B cell (primary cell): ENCODE data around the gene COL25A1. TPM values are rescaled to one million over a fixed set of nuclear protein-coding genes. Genes with fewer than 3 reads are reported as not detected.

Source experiments
- ATAC-seq: fragments of 200-7000 bp; cut with Tn5 transposase; one replicate; pipeline ENCODE4 v1.10.0; 2021; ENCODE audit warnings: low read depth, mild to moderate bottlenecking, moderate number of reproducible peaks, moderate library complexity
- CTCF ChIA-PET: fragments of 350-600 bp; sonication (Branson Sonifier 250); formaldehyde crosslinking; loops from one replicate; lab custom pipeline; 2021; ENCODE audit warnings: antibody characterized with exemption, inconsistent platforms; lab: Charles Lee
- POLR2A ChIA-PET: fragments of 350-600 bp; sonication (Branson Sonifier 250); formaldehyde crosslinking; loops from one replicate; lab custom pipeline; 2021; ENCODE audit warnings: antibody characterized with exemption; lab: Charles Lee
- DNase-seq: peaks from one replicate; pipeline ENCODE4 v3.0.0; 2013
- H2AFZ ChIP-seq: 2 replicates; pipeline ENCODE4 v1.6.1; 2012; ENCODE audit warnings: mild to moderate bottlenecking, low read depth, low read length; ENCODE audit not compliant: insufficient read depth, poor library complexity, severe bottlenecking
- H3K27ac ChIP-seq, 2 donors: 1 replicate in 1 of 2; 2 replicates in 1 of 2; pipeline ENCODE4 v1.5.1; 2012 to 2013; ENCODE audit warnings: low read length in 2 of 2, mild to moderate bottlenecking in 2 of 2, moderate library complexity in 1 of 2
- H3K27me3 ChIP-seq, 4 experiments: fragments of 200-600 bp in 1 of 4; sonication (generic) in 1 of 4; replicated peaks in 1 of 4; 1 replicate in 2 of 4; 2 replicates in 2 of 4; pipeline versions ENCODE4 v1.6.1 to v1.7.0; 2013 to 2016; ENCODE audit warnings: low read length in 3 of 4, mild to moderate bottlenecking in 2 of 4, mixed read lengths in 1 of 4, moderate library complexity in 1 of 4; ENCODE audit not compliant: insufficient read depth in 4 of 4, control insufficient read depth in 3 of 4; ENCODE audit errors: control extremely low read depth in 1 of 4
- H3K36me3 ChIP-seq, 2 experiments: replicated peaks in 1 of 2; 1 replicate in 1 of 2; 2 replicates in 1 of 2; pipeline versions ENCODE4 v1.6.1 to v1.7.1; 2013; ENCODE audit warnings: low read length in 1 of 2; ENCODE audit not compliant: insufficient read depth in 2 of 2, control insufficient read depth in 1 of 2; ENCODE audit errors: control extremely low read depth in 1 of 2, extremely low read depth in 1 of 2
- H3K4me1 ChIP-seq, 2 donors: fragments of 200-600 bp in 1 of 2; sonication (generic) in 1 of 2; 1 replicate in 1 of 2; 2 replicates in 1 of 2; pipeline versions ENCODE4 v1.5.1 to v1.6.1; 2013 to 2017; ENCODE audit warnings: low read length in 2 of 2; ENCODE audit not compliant: control insufficient read depth in 2 of 2, insufficient read depth in 2 of 2
- H3K4me2 ChIP-seq: replicated peaks from 2 replicates; pipeline ENCODE3; 2012; ENCODE audit warnings: mild to moderate bottlenecking, low read depth, low read length; ENCODE audit not compliant: poor library complexity, severe bottlenecking
- H3K4me3 ChIP-seq, 5 experiments: fragments of 200-600 bp in 1 of 5; sonication (generic) in 1 of 5; 1 replicate in 3 of 5; 2 replicates in 2 of 5; pipeline versions ENCODE4 v1.5.1 to v1.7.0; 2011 to 2016; ENCODE audit warnings: low read length in 4 of 5, mild to moderate bottlenecking in 4 of 5, low read depth in 2 of 5, control low read depth in 1 of 5, moderate library complexity in 1 of 5; ENCODE audit not compliant: insufficient read depth in 1 of 5; ENCODE audit errors: control extremely low read depth in 1 of 5, extremely low read depth in 1 of 5
- H3K79me2 ChIP-seq: fragments of 200-600 bp; sonication (generic); one replicate; pipeline ENCODE4 v1.6.0; 2016; ENCODE audit warnings: low read length; ENCODE audit not compliant: control insufficient read depth, insufficient read depth
- H3K9ac ChIP-seq: fragments of 200-600 bp; sonication (generic); 2 replicates; pipeline ENCODE4 v1.6.1; 2017; ENCODE audit warnings: mild to moderate bottlenecking, low read length, moderate library complexity
- H3K9me3 ChIP-seq, 3 donors: one replicate each; pipeline versions ENCODE4 v1.6.1 to v1.7.1; 2013; ENCODE audit warnings: low read length in 2 of 3; ENCODE audit not compliant: control insufficient read depth in 2 of 3, insufficient read depth in 1 of 3; ENCODE audit errors: control extremely low read depth in 1 of 3
- H4K20me1 ChIP-seq: 2 replicates; pipeline ENCODE4 v1.6.0; 2012; ENCODE audit warnings: mild to moderate bottlenecking, low read length; ENCODE audit not compliant: insufficient read depth, control insufficient read depth, poor library complexity, severe bottlenecking
- H3K27ac Mint-ChIP-seq: one replicate; pipeline ENCODE4 v1.8.0; 2021; ENCODE audit warnings: mixed read lengths
- H3K27me3 Mint-ChIP-seq: one replicate; pipeline ENCODE4 v1.8.0; 2021; ENCODE audit warnings: mixed read lengths
- H3K4me1 Mint-ChIP-seq: one replicate; pipeline ENCODE4 v1.8.0; 2021; ENCODE audit warnings: mixed read lengths
- H3K4me3 Mint-ChIP-seq: one replicate; pipeline ENCODE4 v1.8.0; 2021; ENCODE audit warnings: mixed read lengths
- H3K9me3 Mint-ChIP-seq: one replicate; pipeline ENCODE4 v1.8.0; 2022; ENCODE audit warnings: mixed read lengths; ENCODE audit not compliant: insufficient read depth
- CTCF ChIP-seq: fragments of 200-600 bp; IDR thresholded peaks from one replicate; pipeline ENCODE4 v1.8.0; 2022; ENCODE audit warnings: antibody characterized with exemption, mild to moderate bottlenecking
- EZH2 ChIP-seq: IDR thresholded peaks from 2 replicates; pipeline ENCODE4 v1.6.1; 2012; ENCODE audit warnings: borderline replicate concordance, low read depth, mild to moderate bottlenecking, moderate library complexity, low read length; ENCODE audit not compliant: insufficient read depth, poor library complexity, severe bottlenecking
- WGBS: methylation state at CpG from one replicate; pipeline ENCODE4 v1.1.5; 2013; ENCODE audit warnings: missing lambda C conversion rate; ENCODE audit not compliant: insufficient coverage; 5-methylcytosine and 5-hydroxymethylcytosine counted together
- intact Hi-C: fragments of 100-400 bp; cut with micrococcal nuclease; formaldehyde crosslinking; loops from one replicate; pipeline ENCODE4 v1.10.0; 2022
- polyA plus RNA-seq: library from polyadenylated mRNA; depleted of rRNA; stranded (reverse); fragments of >200 nt; gene quantifications from 2 replicates; pipeline ENCODE4 v1.2.3, GENCODE V29; 2012
- total RNA-seq, 2 donors: library from RNA; stranded (reverse); fragments of 120-200 nt in 1 of 2; gene quantifications; 1 replicate in 1 of 2; 2 replicates in 1 of 2; pipeline versions ENCODE4 v1.2.3 to v1.2.4, GENCODE V29; 2013 to 2022

Gene COL25A1
- total and polyA plus RNA-seq, 2 donors (not counting 1 experiment from before 2014, with no cell fraction given): not detected

GRCh38 chr4:108972613-108973283, 329.7 kb downstream of the COL25A1 start:
- CTCF ChIA-PET: no interaction called here
- no peak overlapping the region for H3K4me3 Mint-ChIP-seq
- TF ChIP-seq EZH2 (no peak), CTCF (no peak)
- Histone ChIP-seq H3K4me3 (no peak overlapping the region), H3K4me1 (no peaks in the 10 kb centered on the region), H3K27me3 (no peaks in the 10 kb centered on the region), H2AFZ (no peak overlapping the region), H3K9ac (no peak overlapping the region), H3K36me3 (no peaks in the 10 kb centered on the region), H3K4me2 (no peak overlapping the region), H4K20me1 (no peaks in the 10 kb centered on the region), H3K79me2 (no peaks in the 10 kb centered on the region), H3K9me3 (no peaks in the 10 kb centered on the region), H3K27ac (no peak overlapping the region)
- POLR2A ChIA-PET: no interaction called here
- H3K27ac Mint-ChIP-seq: no peak overlapping the region
- DNase-seq (no peak), ATAC-seq (no peak)
- H3K27me3 Mint-ChIP-seq: no peaks in the 10 kb centered on the region
- H3K4me1 Mint-ChIP-seq: no peaks in the 10 kb centered on the region
- intact Hi-C loops: no loop called here
- H3K9me3 Mint-ChIP-seq: no peaks in the 10 kb centered on the region
- WGBS: 100% methylated on average over 1 of the region's 5 CpGs

- H3K9me3 Mint-ChIP-seq: no peaks in the 10 kb centered on the region
- ChIA-PET POLR2A (no interaction called here), CTCF (no interaction called here)
- H3K4me3 ChIP-seq: no peak overlapping the region
- H3K4me2 ChIP-seq: no peak overlapping the region
- no peaks in the 10 kb centered on the region for H3K27me3 Mint-ChIP-seq
- no peaks in the 10 kb centered on the region for H4K20me1 ChIP-seq
- H3K36me3 ChIP-seq: no peaks in the 10 kb centered on the region
- H3K27ac ChIP-seq: no peak overlapping the region
- H3K27me3 ChIP-seq: no peaks in the 10 kb centered on the region
- no peak overlapping the region for H2AFZ ChIP-seq
- intact Hi-C loops: no loop called here
- 56% methylated on average over 1 of the region's 1 CpG for WGBS
- no peaks in the 10 kb centered on the region for H3K4me1 ChIP-seq
- no peak overlapping the region for H3K4me3 Mint-ChIP-seq
- H3K27ac Mint-ChIP-seq: no peak overlapping the region
- no peak for DNase-seq
- no peaks in the 10 kb centered on the region for H3K9me3 ChIP-seq
- no peaks in the 10 kb centered on the region for H3K79me2 ChIP-seq
- H3K9ac ChIP-seq: no peak overlapping the region
- no peaks in the 10 kb centered on the region for H3K4me1 Mint-ChIP-seq
- ATAC-seq: no peak
- TF ChIP-seq CTCF: no peak
- no peak for TF ChIP-seq EZH2
Observed at GRCh38 chr4:108971473-108971872, 331.0 kb downstream of the COL25A1 start.
